ENCODE measurements around the gene PNPLA6.

DNA sequence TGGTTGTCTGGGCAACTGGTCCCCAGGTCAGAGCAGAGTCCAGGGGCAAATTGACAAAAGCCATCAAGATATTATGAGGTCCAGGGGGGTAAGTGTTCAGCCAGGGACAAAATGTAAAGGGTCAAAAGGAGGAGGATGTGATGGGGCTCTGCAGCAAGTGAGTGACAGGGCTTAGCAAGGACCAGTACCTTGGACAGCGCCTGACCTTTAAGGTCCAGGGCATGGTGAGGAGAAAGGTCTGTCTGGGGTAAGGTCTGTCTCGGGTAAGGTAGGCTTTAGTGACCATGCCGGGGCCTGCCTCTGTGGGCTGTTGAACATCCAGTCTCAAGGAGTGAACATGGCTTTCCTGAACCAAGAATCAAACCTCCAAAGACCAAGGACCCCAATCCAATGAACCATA is 25.9 kb upstream of the PNPLA6 start:
- no peak for TF ChIP-seq POLR2A (IDR thresholded peaks at IDR 0.05)
- TF ChIP-seq, protein P1, sequence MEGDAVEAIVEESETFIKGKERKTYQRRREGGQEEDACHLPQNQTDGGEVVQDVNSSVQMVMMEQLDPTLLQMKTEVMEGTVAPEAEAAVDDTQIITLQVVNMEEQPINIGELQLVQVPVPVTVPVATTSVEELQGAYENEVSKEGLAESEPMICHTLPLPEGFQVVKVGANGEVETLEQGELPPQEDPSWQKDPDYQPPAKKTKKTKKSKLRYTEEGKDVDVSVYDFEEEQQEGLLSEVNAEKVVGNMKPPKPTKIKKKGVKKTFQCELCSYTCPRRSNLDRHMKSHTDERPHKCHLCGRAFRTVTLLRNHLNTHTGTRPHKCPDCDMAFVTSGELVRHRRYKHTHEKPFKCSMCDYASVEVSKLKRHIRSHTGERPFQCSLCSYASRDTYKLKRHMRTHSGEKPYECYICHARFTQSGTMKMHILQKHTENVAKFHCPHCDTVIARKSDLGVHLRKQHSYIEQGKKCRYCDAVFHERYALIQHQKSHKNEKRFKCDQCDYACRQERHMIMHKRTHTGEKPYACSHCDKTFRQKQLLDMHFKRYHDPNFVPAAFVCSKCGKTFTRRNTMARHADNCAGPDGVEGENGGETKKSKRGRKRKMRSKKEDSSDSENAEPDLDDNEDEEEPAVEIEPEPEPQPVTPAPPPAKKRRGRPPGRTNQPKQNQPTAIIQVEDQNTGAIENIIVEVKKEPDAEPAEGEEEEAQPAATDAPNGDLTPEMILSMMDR (IDR thresholded peaks at IDR 0.05), result no peak
